Colonic mucosa (tissue), 4 donors: ENCODE data around the gene CDC25B. TPM values are rescaled to one million over a fixed set of nuclear protein-coding genes. Genes with fewer than 3 reads are reported as not detected.

Source experiments
- DNase-seq: peaks from one replicate; pipeline ENCODE4 v3.0.0-alpha.2; 2020
- H3K27ac ChIP-seq: fragments of 200-600 bp; one replicate; pipeline ENCODE4 v1.8.0; 2021
- H3K27me3 ChIP-seq: fragments of 200-600 bp; one replicate; pipeline ENCODE4 v1.8.0; 2021
- H3K36me3 ChIP-seq: fragments of 200-600 bp; one replicate; pipeline ENCODE4 v1.8.0; 2021
- H3K4me1 ChIP-seq: fragments of 200-600 bp; one replicate; pipeline ENCODE4 v1.8.0; 2021; ENCODE audit warnings: mild to moderate bottlenecking
- H3K4me3 ChIP-seq: fragments of 200-600 bp; one replicate; pipeline ENCODE4 v1.8.0; 2021
- H3K9ac ChIP-seq, 2 donors: one replicate each; pipeline ENCODE4 v1.7.0; 2013; ENCODE audit warnings: control low read depth in 2 of 2, low read depth in 2 of 2, low read length in 2 of 2
- H3K9me3 ChIP-seq: fragments of 200-600 bp; one replicate; pipeline ENCODE4 v1.8.0; 2021
- CTCF ChIP-seq: fragments of 200-600 bp; IDR thresholded peaks from one replicate; pipeline ENCODE4 v1.8.0; 2022; ENCODE audit warnings: antibody characterized with exemption, mild to moderate bottlenecking
- intact Hi-C: fragments of 100-400 bp; cut with DNase I; formaldehyde crosslinking; loops from one replicate; pipeline ENCODE4 v1.14.1; 2022
- total RNA-seq, 2 donors: library from RNA; stranded (reverse); fragmentation: NEBNext Ultra II Directional in 1 of 2; extraction: Animal tissue kit (Norgen Biotek cat#: 25700) in 1 of 2; gene quantifications; one replicate each; pipeline ENCODE4 v1.2.1, GENCODE V29; 2021
- donor health status: healthy.
- donor health status: DM: no; HTN: no; CAD: no.
- donor health status: DM: no; HTN: no; CAD: no.

CDC25B gene
- total RNA-seq, 2 donors from 2014 or later = 41.9 to 65.5 TPM

DNA sequence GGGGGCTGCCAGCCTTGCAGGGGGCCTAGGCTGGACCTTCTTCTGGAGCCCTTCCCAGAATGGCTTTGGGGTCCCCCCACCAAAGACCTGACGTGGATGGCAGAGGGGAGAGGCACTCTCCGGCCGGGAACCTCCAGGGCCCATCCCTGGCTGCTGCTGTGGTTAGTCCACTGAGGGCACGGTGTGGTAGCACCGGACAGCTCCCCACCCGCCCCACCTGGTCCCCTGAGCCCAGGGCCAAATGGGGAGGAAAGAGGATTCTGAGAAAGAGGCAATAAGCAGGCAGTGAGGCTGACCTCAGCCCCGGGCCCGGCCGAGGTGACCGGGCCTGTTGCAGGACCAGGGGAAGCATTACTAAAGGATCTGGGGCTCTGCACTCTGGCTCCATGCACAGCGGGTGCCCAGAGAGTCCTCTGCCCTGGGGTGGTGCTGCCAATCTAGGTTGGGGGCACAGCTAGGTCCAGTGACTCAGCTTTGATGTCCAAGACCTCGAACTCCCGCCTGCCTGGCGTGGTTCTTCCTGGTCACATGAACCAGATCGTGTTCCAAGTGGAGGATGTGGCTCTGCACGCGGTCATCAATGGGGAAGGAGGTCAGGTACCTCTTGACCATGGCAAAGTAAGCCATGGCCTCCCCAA, 11.8 kb upstream of the CDC25B start:
- Histone ChIP-seq H3K27me3 (no peaks in the 10 kb centered on the region), H3K4me3 (no peak overlapping the region), H3K9me3 (no peaks in the 10 kb centered on the region), H3K27ac (no peak overlapping the region), H3K4me1 (peaks cover 20% of the 10 kb centered on the region), H3K9ac (peak overlapping the region; percentile 51 to 83), H3K36me3 (no peaks in the 10 kb centered on the region)
- no peak for DNase-seq
- TF ChIP-seq CTCF = no peak
- intact Hi-C loops = no loop called here

- H3K27me3 ChIP-seq = no peaks in the 10 kb centered on the region
- peaks cover 20% of the 10 kb centered on the region for H3K4me1 ChIP-seq
- no peak for DNase-seq
- H3K4me3 ChIP-seq = peak overlapping the region; percentile 55
- intact Hi-C loops = loop anchor here (5.0 kb wide), 1 partner anchor 67 kb away; no protein-coding TSS in a partner anchor
- H3K36me3 ChIP-seq = no peaks in the 10 kb centered on the region
- no peak for TF ChIP-seq CTCF
- peak overlapping the region; percentile 51 to 83 for H3K9ac ChIP-seq
- H3K27ac ChIP-seq = no peak overlapping the region
- no peaks in the 10 kb centered on the region for H3K9me3 ChIP-seq
Measured at GRCh38 chr20:3784863-3785239, 11.3 kb upstream of the CDC25B start.

DNA sequence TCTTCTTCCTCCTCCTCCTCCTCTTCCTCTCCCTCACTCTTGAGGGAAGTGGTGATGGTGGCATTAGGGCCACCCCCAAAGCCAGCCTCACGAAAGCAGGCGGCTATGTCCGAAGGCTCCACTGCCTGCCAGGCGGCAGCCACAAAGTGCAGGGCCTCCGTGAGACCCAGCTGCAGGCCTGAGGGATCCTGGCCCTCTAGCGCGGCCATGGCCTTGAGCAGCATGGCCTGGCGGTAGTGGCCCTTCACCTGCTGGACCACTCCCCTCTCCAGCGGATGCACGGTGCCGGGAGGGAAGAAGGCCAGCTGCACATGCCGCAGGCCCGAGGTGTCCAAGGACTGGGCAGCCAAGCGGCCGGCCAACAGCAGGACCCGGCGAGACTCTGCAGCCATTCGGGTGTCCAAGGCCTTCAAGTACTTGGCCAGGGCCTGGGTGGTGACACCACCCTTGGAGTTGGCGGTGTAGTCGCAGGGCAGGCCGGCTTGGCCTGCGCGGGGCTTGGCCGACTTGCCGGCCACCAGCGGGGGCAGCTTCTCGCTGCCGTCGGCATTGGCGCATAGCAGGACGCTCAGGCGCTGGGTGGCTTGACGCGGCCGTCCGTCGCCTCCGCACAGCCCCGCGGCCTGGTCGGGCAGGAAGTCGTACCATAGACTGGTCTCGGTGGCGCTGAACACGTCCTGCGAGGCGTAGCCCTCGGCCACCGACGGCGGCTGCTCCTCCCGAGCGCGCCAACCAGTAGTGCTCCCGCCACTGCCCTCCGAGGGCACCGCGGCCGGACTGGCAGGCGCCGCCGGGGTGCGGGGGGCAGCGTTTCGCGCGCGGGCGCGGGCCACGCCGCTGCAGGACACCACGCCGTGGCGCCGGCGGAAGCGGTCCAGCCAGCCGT, 10.6 kb upstream of the CDC25B start:
- DNase-seq = no peak
- Histone ChIP-seq H3K36me3 (no peaks in the 10 kb centered on the region), H3K27me3 (no peaks in the 10 kb centered on the region), H3K9me3 (no peaks in the 10 kb centered on the region), H3K27ac (peak overlapping the region; percentile 38), H3K4me1 (peaks cover 20% of the 10 kb centered on the region), H3K9ac (peak overlapping the region; percentile 79 to 83), H3K4me3 (peak overlapping the region; percentile 55)
- intact Hi-C loops = loop anchor here (5.0 kb wide), 1 partner anchor 67 kb away; no protein-coding TSS in a partner anchor
- TF ChIP-seq CTCF = no peak

DNA sequence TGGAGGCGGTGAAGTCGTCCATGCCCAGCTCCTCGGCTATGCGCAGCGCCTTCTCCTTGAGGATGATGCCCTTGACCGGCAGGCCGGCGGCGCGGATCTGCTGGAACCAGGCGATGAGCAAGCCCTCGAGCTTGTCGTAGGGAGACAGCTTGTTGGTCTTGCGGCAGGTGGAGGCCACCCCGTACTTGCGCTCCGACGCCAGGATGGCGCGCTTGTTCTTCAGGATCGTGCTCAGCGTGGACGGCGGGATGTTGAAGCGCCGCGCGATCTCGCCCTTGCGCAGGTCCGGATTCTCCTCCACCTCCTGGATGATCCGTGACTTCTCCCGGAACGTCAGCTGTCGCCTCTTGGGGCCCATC, 10.0 kb upstream of the CDC25B start:
- no peak for TF ChIP-seq CTCF
- H3K27ac ChIP-seq = peak overlapping the region; percentile 38
- peak overlapping the region; percentile 79 to 83 for H3K9ac ChIP-seq
- no peaks in the 10 kb centered on the region for H3K27me3 ChIP-seq
- intact Hi-C loops = loop anchor here (5.0 kb wide), 1 partner anchor 66 kb away; no protein-coding TSS in a partner anchor
- no peak for DNase-seq
- H3K4me1 ChIP-seq = peaks cover 20% of the 10 kb centered on the region
- no peaks in the 10 kb centered on the region for H3K36me3 ChIP-seq
- peak overlapping the region; percentile 55 for H3K4me3 ChIP-seq
- no peaks in the 10 kb centered on the region for H3K9me3 ChIP-seq

- Histone ChIP-seq H3K4me1 (peaks cover 20% of the 10 kb centered on the region), H3K4me3 (peak within 1 kb of the TSS; percentile 55), H3K27me3 (no peaks in the 10 kb centered on the region), H3K9me3 (no peaks in the 10 kb centered on the region), H3K9ac (peak within 1 kb of the TSS; percentile 79 to 83), H3K36me3 (no peaks in the 10 kb centered on the region), H3K27ac (peak within 1 kb of the TSS; percentile 38)
- intact Hi-C loops = loop anchor here (5.0 kb wide), 1 partner anchor 66 kb away; no protein-coding TSS in a partner anchor
- peak; percentile 94 for DNase-seq
- peak; percentile 67 for TF ChIP-seq CTCF
Measured at GRCh38 chr20:3786665-3787323, 9.3 kb upstream of the CDC25B start, which contains the start of gene CENPB. Gene CENPB, minus strand, starts transcription at chr20:3786740. Its CDS starts 257 bp downstream, at chr20:3786483.
